ENCODE results near the gene GAB3.
"Not testable (repeated sequence)": the region's sequence is repeated elsewhere in the genome, so short reads cannot be mapped to it uniquely, and the experiment has no call there.

The GAB3 gene

DNA sequence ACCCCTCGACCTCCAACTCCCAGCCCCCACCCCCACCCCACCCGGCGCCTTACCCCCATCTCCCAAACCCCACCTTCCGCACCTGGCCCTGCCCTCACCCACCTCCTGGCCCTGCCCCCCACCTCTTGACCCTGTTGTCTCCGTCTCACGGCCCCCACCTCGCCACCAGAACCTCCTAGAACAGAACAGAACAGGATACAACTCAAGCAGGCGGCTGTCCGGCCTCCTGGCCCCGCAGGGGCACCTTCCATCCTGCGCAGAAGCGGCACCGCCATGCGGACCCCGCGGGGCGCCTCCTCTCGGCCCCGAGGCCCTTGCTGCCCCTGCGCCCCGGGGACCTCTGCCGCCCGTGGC lies 97.9 kb downstream of the GAB3 start:
- H3K27me3 ChIP-seq (ENCODE audit: control insufficient read depth in 5 of 5, insufficient read depth in 4 of 5, low read length in 5 of 5) = peaks cover 0 to 9% (median 3%) of the 10 kb centered on the region in 5 donors
- H3K9me3 ChIP-seq (ENCODE audit: control insufficient read depth in 5 of 5, low read length in 5 of 5) = no peaks in the 10 kb centered on the region
- no peaks in the 10 kb centered on the region for H3K36me3 ChIP-seq (ENCODE audit: control insufficient read depth in 5 of 5, insufficient read depth in 5 of 5, low read length in 5 of 5)
- H3K4me3 ChIP-seq (ENCODE audit: low read depth in 1 of 5, low read length in 5 of 5) = no peak overlapping the region
- H3K9ac ChIP-seq (ENCODE audit: low read length in 5 of 5) = no peak overlapping the region
- peaks cover 0 to 6% (median 0%) of the 10 kb centered on the region in 5 donors for H3K4me1 ChIP-seq (ENCODE audit: control insufficient read depth in 5 of 5, insufficient read depth in 5 of 5, low read length in 5 of 5)
- no peak overlapping the region for H3K27ac ChIP-seq (ENCODE audit: low read depth, low read length)

DNA sequence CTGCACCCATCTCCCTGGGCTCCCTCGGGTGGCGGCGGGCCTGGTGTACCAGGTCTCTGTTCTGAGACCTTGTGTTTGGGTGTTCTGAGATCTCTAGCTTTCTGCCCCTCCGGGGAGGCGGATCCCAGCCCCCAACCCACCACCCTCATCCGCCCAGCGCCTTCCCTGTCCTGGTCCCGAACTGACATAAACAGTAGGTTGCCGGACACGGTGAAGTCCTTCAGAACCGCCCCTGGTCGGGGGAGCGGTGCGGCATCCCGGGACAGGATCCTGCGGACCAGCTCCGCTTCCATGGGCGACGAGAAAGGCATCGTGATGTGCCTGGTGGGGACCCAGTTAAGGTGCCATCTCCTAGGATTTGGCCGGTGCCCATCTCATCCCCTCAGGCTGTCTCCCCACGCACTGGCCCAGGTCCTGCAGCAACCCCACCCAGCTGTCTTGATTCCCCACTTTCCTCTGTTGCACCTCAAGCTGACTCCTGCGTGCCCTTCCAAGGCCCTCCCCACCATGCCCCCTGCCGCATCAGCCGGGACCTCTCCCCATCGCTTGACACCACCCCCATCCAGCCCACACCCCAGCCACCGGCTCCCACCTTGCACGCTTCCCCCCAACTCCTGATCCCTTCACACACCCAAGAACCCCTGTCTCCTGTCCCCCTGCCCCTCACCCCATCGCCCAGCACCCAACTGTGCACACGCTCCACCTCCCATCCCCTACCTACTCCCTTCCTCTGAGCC lies 98.4 kb downstream of the GAB3 start:
- no peak overlapping the region for H3K4me3 ChIP-seq (ENCODE audit: low read depth in 1 of 5, low read length in 5 of 5)
- H3K9ac ChIP-seq (ENCODE audit: low read length in 5 of 5) = no peak overlapping the region
- peaks cover 0 to 6% (median 0%) of the 10 kb centered on the region in 5 donors for H3K4me1 ChIP-seq (ENCODE audit: control insufficient read depth in 5 of 5, insufficient read depth in 5 of 5, low read length in 5 of 5)
- peaks cover 0 to 9% (median 3%) of the 10 kb centered on the region in 5 donors for H3K27me3 ChIP-seq (ENCODE audit: control insufficient read depth in 5 of 5, insufficient read depth in 4 of 5, low read length in 5 of 5)
- H3K36me3 ChIP-seq (ENCODE audit: control insufficient read depth in 5 of 5, insufficient read depth in 5 of 5, low read length in 5 of 5) = no peaks in the 10 kb centered on the region
- H3K27ac ChIP-seq (ENCODE audit: low read depth, low read length) = no peak overlapping the region
- no peaks in the 10 kb centered on the region for H3K9me3 ChIP-seq (ENCODE audit: control insufficient read depth in 5 of 5, low read length in 5 of 5)

DNA sequence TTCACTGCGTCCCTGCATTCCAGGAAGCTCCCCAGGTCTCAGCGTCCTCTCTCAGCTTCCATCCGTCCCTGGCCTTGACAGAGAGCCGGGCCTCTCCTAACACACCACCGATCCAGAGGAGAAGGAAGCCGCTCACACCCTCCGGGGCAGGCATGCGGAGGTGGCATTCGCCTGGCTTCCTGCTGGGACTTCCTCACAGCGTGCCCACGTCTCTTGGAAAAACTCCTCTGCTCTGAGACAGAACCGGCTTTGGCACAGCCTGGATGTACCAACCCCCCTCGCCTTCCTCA lies 100.7 kb downstream of the GAB3 start:
- no peak overlapping the region for H3K27ac ChIP-seq (ENCODE audit: low read depth, low read length)
- no peaks in the 10 kb centered on the region for H3K9me3 ChIP-seq (ENCODE audit: control insufficient read depth in 5 of 5, low read length in 5 of 5)
- peaks cover 0 to 6% (median 0%) of the 10 kb centered on the region in 5 donors for H3K4me1 ChIP-seq (ENCODE audit: control insufficient read depth in 5 of 5, insufficient read depth in 5 of 5, low read length in 5 of 5)
- H3K36me3 ChIP-seq (ENCODE audit: control insufficient read depth in 5 of 5, insufficient read depth in 5 of 5, low read length in 5 of 5) = no peaks in the 10 kb centered on the region
- H3K9ac ChIP-seq (ENCODE audit: low read length in 5 of 5) = no peak overlapping the region
- H3K27me3 ChIP-seq (ENCODE audit: control insufficient read depth in 5 of 5, insufficient read depth in 4 of 5, low read length in 5 of 5) = peaks cover 0 to 9% (median 3%) of the 10 kb centered on the region in 5 donors
- H3K4me3 ChIP-seq (ENCODE audit: low read depth in 1 of 5, low read length in 5 of 5) = peak overlapping the region in 2 of 5 donors; percentile 26 to 33

DNA sequence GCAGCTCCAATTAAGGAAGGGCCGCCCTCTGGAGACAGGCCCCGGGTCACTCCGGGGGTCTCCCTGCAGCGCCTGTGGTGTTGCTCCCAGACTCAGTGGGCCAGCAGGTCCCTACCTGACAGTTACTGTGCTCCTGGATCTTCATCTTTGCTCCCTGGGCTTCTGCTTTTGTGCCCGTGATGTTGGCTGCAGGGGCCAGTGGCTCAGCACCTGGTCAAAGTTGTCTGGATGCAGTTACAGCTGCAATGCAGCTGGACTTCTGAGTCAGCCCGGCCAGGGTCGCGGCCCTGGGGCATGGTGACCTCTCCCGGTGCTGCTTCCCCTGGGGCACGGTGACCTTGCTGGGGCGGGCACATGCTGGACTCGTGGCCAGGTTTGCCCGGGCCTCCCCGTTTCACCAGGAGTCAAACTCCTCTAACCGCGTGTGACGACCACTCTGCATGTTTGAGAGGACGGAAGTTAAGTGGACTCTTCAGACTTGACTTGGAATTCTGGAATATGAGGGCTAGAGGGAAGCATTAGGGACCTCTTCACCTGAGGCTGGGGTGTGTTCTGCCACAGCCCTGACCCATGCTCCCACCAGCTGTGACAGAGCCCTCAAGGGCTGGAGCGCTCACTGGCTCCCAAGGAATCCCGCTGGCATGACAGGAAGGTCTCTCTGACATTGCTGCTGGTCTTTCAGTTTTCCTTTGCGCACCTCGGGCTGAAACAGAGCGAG lies 101.2 kb downstream of the GAB3 start:
- H3K4me3 ChIP-seq (ENCODE audit: low read depth in 1 of 5, low read length in 5 of 5) = peak overlapping the region in 2 of 5 donors; percentile 26 to 33
- peaks cover 0 to 9% (median 3%) of the 10 kb centered on the region in 5 donors for H3K27me3 ChIP-seq (ENCODE audit: control insufficient read depth in 5 of 5, insufficient read depth in 4 of 5, low read length in 5 of 5)
- no peak overlapping the region for H3K9ac ChIP-seq (ENCODE audit: low read length in 5 of 5)
- no peaks in the 10 kb centered on the region for H3K9me3 ChIP-seq (ENCODE audit: control insufficient read depth in 5 of 5, low read length in 5 of 5)
- no peaks in the 10 kb centered on the region for H3K36me3 ChIP-seq (ENCODE audit: control insufficient read depth in 5 of 5, insufficient read depth in 5 of 5, low read length in 5 of 5)
- H3K4me1 ChIP-seq (ENCODE audit: control insufficient read depth in 5 of 5, insufficient read depth in 5 of 5, low read length in 5 of 5) = peaks cover 0 to 6% (median 0%) of the 10 kb centered on the region in 5 donors
- H3K27ac ChIP-seq (ENCODE audit: low read depth, low read length) = no peak overlapping the region

DNA sequence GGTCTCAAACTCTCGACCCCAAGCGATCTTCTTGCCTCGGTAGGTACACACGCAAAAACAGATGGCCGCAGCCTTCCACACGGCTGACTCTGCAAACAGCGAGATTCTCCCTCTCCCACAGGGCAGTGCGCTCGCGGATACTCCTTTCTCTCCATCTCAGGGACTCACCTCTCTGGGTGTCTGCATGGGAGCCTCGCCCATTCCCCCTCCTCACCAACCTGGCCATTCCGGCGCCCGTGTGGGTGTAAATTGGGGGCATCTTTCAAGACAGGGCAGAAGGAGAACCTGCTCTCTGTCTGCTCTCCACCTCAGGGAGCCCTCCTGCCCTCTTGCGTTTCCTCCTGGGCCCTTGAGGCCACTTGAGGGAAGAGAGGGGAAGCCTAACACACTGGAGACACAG lies 101.9 kb downstream of the GAB3 start:
- peaks cover 0 to 9% (median 3%) of the 10 kb centered on the region in 5 donors for H3K27me3 ChIP-seq (ENCODE audit: control insufficient read depth in 5 of 5, insufficient read depth in 4 of 5, low read length in 5 of 5)
- H3K9me3 ChIP-seq (ENCODE audit: control insufficient read depth in 5 of 5, low read length in 5 of 5) = no peaks in the 10 kb centered on the region
- no peak overlapping the region for H3K4me3 ChIP-seq (ENCODE audit: low read depth in 1 of 5, low read length in 5 of 5)
- H3K9ac ChIP-seq (ENCODE audit: low read length in 5 of 5) = no peak overlapping the region
- H3K4me1 ChIP-seq (ENCODE audit: control insufficient read depth in 5 of 5, insufficient read depth in 5 of 5, low read length in 5 of 5) = peaks cover 0 to 6% (median 0%) of the 10 kb centered on the region in 5 donors
- no peaks in the 10 kb centered on the region for H3K36me3 ChIP-seq (ENCODE audit: control insufficient read depth in 5 of 5, insufficient read depth in 5 of 5, low read length in 5 of 5)
- H3K27ac ChIP-seq (ENCODE audit: low read depth, low read length) = no peak overlapping the region

DNA sequence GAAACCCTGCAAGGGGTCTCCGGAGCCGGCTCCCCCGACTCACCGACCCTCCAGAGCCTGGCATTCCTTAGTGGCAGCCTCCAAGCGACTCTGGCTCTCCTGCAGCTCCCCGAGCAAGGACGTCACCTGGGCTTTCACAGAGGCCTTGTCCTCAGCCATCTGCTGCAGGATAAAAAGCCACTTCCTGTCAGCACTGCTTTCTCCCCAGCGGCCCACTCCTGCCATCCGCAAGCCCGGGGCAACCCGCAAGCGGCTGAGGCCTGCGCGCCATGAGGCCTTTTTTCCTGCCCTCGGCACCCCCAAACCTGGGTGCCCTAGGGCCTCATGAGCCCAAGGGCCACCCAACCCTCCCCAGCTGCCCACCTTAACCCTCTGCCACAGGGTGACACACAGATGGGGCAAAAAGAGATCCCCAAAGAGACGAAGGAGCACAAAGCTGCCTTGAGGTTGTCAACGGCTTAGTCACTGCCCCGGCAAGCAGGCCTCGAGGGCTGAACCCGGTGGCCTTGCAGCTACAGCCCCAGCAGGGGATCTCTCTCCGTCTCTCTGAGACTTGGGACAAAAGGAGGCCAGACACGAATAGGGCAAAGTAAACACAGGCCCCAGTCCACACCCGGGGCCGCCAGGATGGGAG lies 105.0 kb downstream of the GAB3 start:
- not testable (repeated sequence) for H3K9me3 ChIP-seq (ENCODE audit: control insufficient read depth in 5 of 5, low read length in 5 of 5); H3K27ac ChIP-seq (ENCODE audit: low read depth, low read length); H3K4me3 ChIP-seq (ENCODE audit: low read depth in 1 of 5, low read length in 5 of 5); H3K27me3 ChIP-seq (ENCODE audit: control insufficient read depth in 5 of 5, insufficient read depth in 4 of 5, low read length in 5 of 5); H3K4me1 ChIP-seq (ENCODE audit: control insufficient read depth in 5 of 5, insufficient read depth in 5 of 5, low read length in 5 of 5); H3K36me3 ChIP-seq (ENCODE audit: control insufficient read depth in 5 of 5, insufficient read depth in 5 of 5, low read length in 5 of 5); H3K9ac ChIP-seq (ENCODE audit: low read length in 5 of 5)

DNA sequence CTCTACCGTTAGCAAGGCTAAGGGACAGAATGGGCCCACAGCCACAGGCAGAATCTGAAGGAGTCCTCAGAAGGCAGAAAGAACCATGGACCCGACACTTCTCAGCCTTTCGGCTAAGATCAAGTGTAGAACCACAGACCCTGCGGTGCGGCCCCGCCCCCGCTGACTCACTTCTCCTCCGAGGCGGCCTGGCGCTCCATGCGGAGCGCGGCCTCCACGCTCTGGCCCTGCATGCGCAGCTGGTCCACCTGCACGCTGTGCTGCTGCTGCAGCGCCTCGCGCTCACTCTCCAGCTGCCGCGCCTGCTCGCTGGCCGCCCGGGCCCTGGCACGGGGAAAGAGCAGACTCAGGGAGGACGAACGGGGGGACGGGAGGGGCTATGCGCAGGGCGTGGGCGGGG lies 107.2 kb downstream of the GAB3 start:
- H3K36me3 ChIP-seq (ENCODE audit: control insufficient read depth in 5 of 5, insufficient read depth in 5 of 5, low read length in 5 of 5); H3K4me1 ChIP-seq (ENCODE audit: control insufficient read depth in 5 of 5, insufficient read depth in 5 of 5, low read length in 5 of 5); H3K9ac ChIP-seq (ENCODE audit: low read length in 5 of 5); H3K27me3 ChIP-seq (ENCODE audit: control insufficient read depth in 5 of 5, insufficient read depth in 4 of 5, low read length in 5 of 5); H3K9me3 ChIP-seq (ENCODE audit: control insufficient read depth in 5 of 5, low read length in 5 of 5); H3K27ac ChIP-seq (ENCODE audit: low read depth, low read length); H3K4me3 ChIP-seq (ENCODE audit: low read depth in 1 of 5, low read length in 5 of 5): not testable (repeated sequence)

DNA sequence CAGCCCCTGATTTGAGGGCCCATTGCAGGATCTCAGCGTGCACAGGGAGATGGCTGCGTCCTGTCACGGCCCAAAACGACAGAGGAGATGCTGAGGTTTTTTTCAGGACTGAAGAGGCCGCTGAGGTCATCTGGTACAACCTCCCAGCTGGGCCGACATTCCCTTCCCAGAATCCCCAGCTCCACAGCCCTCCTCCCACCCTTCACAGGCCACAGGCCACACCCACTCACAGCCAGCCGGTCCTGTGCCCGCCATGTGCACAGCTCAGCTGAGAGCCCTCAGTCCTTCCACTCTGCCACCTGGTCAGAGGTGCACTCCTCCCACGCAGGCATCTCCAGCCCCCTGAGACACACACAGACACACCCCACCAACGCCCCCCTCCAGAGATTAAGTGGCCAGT lies 109.1 kb downstream of the GAB3 start:
- H3K27ac ChIP-seq (ENCODE audit: low read depth, low read length); H3K4me3 ChIP-seq (ENCODE audit: low read depth in 1 of 5, low read length in 5 of 5); H3K9me3 ChIP-seq (ENCODE audit: control insufficient read depth in 5 of 5, low read length in 5 of 5); H3K4me1 ChIP-seq (ENCODE audit: control insufficient read depth in 5 of 5, insufficient read depth in 5 of 5, low read length in 5 of 5); H3K9ac ChIP-seq (ENCODE audit: low read length in 5 of 5); H3K36me3 ChIP-seq (ENCODE audit: control insufficient read depth in 5 of 5, insufficient read depth in 5 of 5, low read length in 5 of 5); H3K27me3 ChIP-seq (ENCODE audit: control insufficient read depth in 5 of 5, insufficient read depth in 4 of 5, low read length in 5 of 5): not testable (repeated sequence)

DNA sequence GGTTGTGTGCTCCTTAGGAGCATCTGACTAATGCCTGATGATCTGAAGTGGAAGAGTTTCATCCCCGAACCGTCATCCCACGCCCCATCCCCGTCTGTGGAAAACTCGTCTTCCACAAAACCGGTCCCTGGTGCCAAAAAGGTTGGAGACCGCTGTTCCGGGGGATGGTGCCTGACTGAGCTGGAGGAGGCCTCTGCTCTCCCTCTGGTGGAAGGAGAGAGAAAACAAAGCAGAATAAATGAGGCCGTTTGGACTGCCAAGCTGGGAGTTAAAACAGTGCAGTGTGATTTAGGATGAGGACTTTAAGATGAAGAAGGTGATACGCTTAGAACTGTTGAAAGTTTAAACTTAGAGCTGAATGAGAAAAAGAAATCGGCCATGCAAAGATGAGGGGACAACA lies 117.2 kb downstream of the GAB3 start:
- H3K36me3 ChIP-seq (ENCODE audit: control insufficient read depth in 5 of 5, insufficient read depth in 5 of 5, low read length in 5 of 5); H3K4me1 ChIP-seq (ENCODE audit: control insufficient read depth in 5 of 5, insufficient read depth in 5 of 5, low read length in 5 of 5); H3K4me3 ChIP-seq (ENCODE audit: low read depth in 1 of 5, low read length in 5 of 5); H3K27me3 ChIP-seq (ENCODE audit: control insufficient read depth in 5 of 5, insufficient read depth in 4 of 5, low read length in 5 of 5); H3K9ac ChIP-seq (ENCODE audit: low read length in 5 of 5); H3K9me3 ChIP-seq (ENCODE audit: control insufficient read depth in 5 of 5, low read length in 5 of 5); H3K27ac ChIP-seq (ENCODE audit: low read depth, low read length): not testable (repeated sequence)

DNA sequence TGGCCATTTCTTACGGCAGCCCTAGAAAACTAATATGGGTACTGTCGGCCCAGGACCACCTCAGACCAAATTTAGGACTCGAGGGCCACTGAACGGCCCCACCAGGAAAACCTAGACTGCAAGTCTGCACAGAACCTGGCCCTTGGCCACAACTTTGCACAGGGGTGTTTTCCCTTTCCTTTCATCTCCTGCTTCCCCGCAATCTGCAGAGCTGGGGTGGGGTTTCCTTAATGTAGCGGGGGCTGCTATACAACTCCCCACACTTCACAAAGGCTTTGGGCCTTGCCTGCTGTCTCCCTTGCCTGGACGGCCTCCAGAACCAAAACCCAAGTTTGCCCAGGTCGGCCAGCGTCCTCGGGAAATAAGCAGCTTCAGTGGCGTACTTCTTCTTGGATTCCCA lies 119.9 kb downstream of the GAB3 start:
- H3K4me1 ChIP-seq (ENCODE audit: control insufficient read depth in 5 of 5, insufficient read depth in 5 of 5, low read length in 5 of 5); H3K4me3 ChIP-seq (ENCODE audit: low read depth in 1 of 5, low read length in 5 of 5); H3K9me3 ChIP-seq (ENCODE audit: control insufficient read depth in 5 of 5, low read length in 5 of 5); H3K9ac ChIP-seq (ENCODE audit: low read length in 5 of 5); H3K27ac ChIP-seq (ENCODE audit: low read depth, low read length); H3K36me3 ChIP-seq (ENCODE audit: control insufficient read depth in 5 of 5, insufficient read depth in 5 of 5, low read length in 5 of 5); H3K27me3 ChIP-seq (ENCODE audit: control insufficient read depth in 5 of 5, insufficient read depth in 4 of 5, low read length in 5 of 5): not testable (repeated sequence)
